ENCODE data around the gene SLC25A11.

DNA sequence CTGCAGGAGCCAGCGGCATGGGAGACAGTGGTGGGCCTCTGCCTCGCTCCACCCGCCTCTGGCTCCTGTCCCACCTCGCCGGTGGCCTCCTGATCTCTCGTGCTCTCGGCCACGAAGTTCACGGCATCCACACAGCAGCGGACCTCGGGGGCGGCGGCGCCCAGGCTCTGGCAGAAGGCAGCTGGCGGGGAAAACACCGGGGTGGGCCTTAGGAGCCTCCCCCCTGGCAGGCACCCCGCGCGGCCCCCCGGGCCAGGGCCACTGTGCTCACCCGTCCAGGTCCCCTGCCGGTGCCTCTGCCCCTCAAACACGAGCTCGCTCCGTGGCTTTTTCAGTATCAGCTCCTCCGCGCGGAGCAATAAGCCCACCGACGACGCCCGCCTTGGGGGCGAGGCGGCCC is 40.9 kb downstream of the SLC25A11 start:
- TF ChIP-seq JUND (IDR thresholded peaks at IDR 0.05) (no peak), ZNF274 (IDR thresholded peaks at IDR 0.05; ENCODE audit: low read depth, low read length) (no peak), POLR2A (IDR thresholded peaks at IDR 0.05; ENCODE audit: borderline replicate concordance, extremely low read depth, insufficient read depth, insufficient read length) (no peak), POLR2AphosphoS5 (IDR thresholded peaks at IDR 0.05; ENCODE audit: low read depth, low read length) (no peak), REST (IDR thresholded peaks at IDR 0.05; ENCODE audit: low read depth) (no peak), EGR1 (IDR thresholded peaks at IDR 0.05; ENCODE audit: low read depth) (no peak), EZH2 (IDR thresholded peaks at IDR 0.05) (no peak)
- TF ChIP-seq, protein P1, sequence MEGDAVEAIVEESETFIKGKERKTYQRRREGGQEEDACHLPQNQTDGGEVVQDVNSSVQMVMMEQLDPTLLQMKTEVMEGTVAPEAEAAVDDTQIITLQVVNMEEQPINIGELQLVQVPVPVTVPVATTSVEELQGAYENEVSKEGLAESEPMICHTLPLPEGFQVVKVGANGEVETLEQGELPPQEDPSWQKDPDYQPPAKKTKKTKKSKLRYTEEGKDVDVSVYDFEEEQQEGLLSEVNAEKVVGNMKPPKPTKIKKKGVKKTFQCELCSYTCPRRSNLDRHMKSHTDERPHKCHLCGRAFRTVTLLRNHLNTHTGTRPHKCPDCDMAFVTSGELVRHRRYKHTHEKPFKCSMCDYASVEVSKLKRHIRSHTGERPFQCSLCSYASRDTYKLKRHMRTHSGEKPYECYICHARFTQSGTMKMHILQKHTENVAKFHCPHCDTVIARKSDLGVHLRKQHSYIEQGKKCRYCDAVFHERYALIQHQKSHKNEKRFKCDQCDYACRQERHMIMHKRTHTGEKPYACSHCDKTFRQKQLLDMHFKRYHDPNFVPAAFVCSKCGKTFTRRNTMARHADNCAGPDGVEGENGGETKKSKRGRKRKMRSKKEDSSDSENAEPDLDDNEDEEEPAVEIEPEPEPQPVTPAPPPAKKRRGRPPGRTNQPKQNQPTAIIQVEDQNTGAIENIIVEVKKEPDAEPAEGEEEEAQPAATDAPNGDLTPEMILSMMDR (IDR thresholded peaks at IDR 0.05 in 2 of 3, conservative IDR thresholded peaks at IDR 0.05 in 1 of 3; ENCODE audit: borderline replicate concordance in 1 of 3, insufficient read depth in 1 of 3, low read depth in 2 of 3, low read length in 2 of 3) = no peak
- TF ChIP-seq, protein P2, sequence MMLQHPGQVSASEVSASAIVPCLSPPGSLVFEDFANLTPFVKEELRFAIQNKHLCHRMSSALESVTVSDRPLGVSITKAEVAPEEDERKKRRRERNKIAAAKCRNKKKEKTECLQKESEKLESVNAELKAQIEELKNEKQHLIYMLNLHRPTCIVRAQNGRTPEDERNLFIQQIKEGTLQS (IDR thresholded peaks at IDR 0.05) = no peak
